Trophoblast cell (in vitro differentiated cells and primary cell): Measurements from ENCODE around the gene XPC.

Experiments
- DNase-seq, 2 donors: peaks; one replicate each; pipeline ENCODE4 v3.0.0-alpha.2; 2016
- H2AFZ ChIP-seq: 2 replicates; pipeline ENCODE4 v1.6.1; 2013; ENCODE audit warnings: low read length, moderate library complexity, mild to moderate bottlenecking; ENCODE audit not compliant: insufficient read depth, poor library complexity
- H2AK5ac ChIP-seq: 2 replicates; pipeline ENCODE4 v1.6.1; 2013; ENCODE audit warnings: mild to moderate bottlenecking, low read length
- H2BK120ac ChIP-seq: 2 replicates; pipeline ENCODE4 v1.6.1; 2013; ENCODE audit warnings: low read length, mild to moderate bottlenecking, moderate library complexity; ENCODE audit not compliant: insufficient read depth, poor library complexity
- H2BK12ac ChIP-seq: 2 replicates; pipeline ENCODE4 v1.6.1; 2013; ENCODE audit warnings: mild to moderate bottlenecking, low read length, moderate library complexity
- H2BK5ac ChIP-seq: 2 replicates; pipeline ENCODE4 v1.6.1; 2013; ENCODE audit warnings: low read length, low read depth, moderate library complexity, mild to moderate bottlenecking; ENCODE audit not compliant: poor library complexity
- H3K14ac ChIP-seq: 2 replicates; pipeline ENCODE4 v1.6.1; 2013; ENCODE audit warnings: mild to moderate bottlenecking, low read length
- H3K18ac ChIP-seq: 2 replicates; pipeline ENCODE4 v1.6.1; 2013; ENCODE audit warnings: mild to moderate bottlenecking, low read length
- H3K23ac ChIP-seq: 2 replicates; pipeline ENCODE4 v1.6.1; 2013; ENCODE audit warnings: low read length
- H3K27ac ChIP-seq: 2 replicates; pipeline ENCODE4 v1.5.1; 2013; ENCODE audit warnings: low read depth, mild to moderate bottlenecking, inconsistent platforms, low read length, moderate library complexity
- H3K27me3 ChIP-seq: 2 replicates; pipeline ENCODE4 v1.6.1; 2013; ENCODE audit warnings: inconsistent platforms, mild to moderate bottlenecking, low read length, moderate library complexity; ENCODE audit not compliant: insufficient read depth
- H3K36me3 ChIP-seq, 2 experiments: 1 replicate in 1 of 2; 2 replicates in 1 of 2; pipeline ENCODE4 v1.6.1; 2013; ENCODE audit warnings: low read length in 2 of 2, mild to moderate bottlenecking in 2 of 2, moderate library complexity in 1 of 2; ENCODE audit not compliant: insufficient read depth in 2 of 2, control insufficient read depth in 1 of 2
- H3K4ac ChIP-seq: 2 replicates; pipeline ENCODE4 v1.6.1; 2013; ENCODE audit warnings: low read depth, mild to moderate bottlenecking, low read length, moderate library complexity
- H3K4me1 ChIP-seq, 2 experiments: 1 replicate in 1 of 2; 2 replicates in 1 of 2; pipeline ENCODE4 v1.6.1; 2013; ENCODE audit warnings: low read length in 2 of 2, mild to moderate bottlenecking in 2 of 2, moderate library complexity in 1 of 2; ENCODE audit not compliant: insufficient read depth in 2 of 2, control insufficient read depth in 1 of 2
- H3K4me2 ChIP-seq: 2 replicates; pipeline ENCODE4 v1.6.1; 2013; ENCODE audit warnings: inconsistent platforms, mild to moderate bottlenecking, low read length, moderate library complexity
- H3K4me3 ChIP-seq: 2 replicates; pipeline ENCODE4 v1.5.1; 2013; ENCODE audit warnings: mild to moderate bottlenecking, low read depth, low read length, inconsistent platforms
- H3K79me1 ChIP-seq: one replicate; pipeline ENCODE4 v1.6.1; 2013; ENCODE audit warnings: low read length
- H3K79me2 ChIP-seq: 2 replicates; pipeline ENCODE4 v1.6.1; 2013; ENCODE audit warnings: low read length, mild to moderate bottlenecking; ENCODE audit not compliant: control insufficient read depth, insufficient read depth, poor library complexity
- H3K9ac ChIP-seq: 2 replicates; pipeline ENCODE4 v1.6.1; 2013; ENCODE audit warnings: mild to moderate bottlenecking, low read length
- H3K9me3 ChIP-seq: 2 replicates; pipeline ENCODE4 v1.6.1; 2013; ENCODE audit warnings: low read depth, mild to moderate bottlenecking, control low read depth, inconsistent platforms, low read length; ENCODE audit not compliant: insufficient read depth
- H4K12ac ChIP-seq: 2 replicates; pipeline ENCODE4 v1.6.1; 2013; ENCODE audit warnings: low read depth, mild to moderate bottlenecking, low read length, moderate library complexity
- H4K8ac ChIP-seq: 2 replicates; pipeline ENCODE4 v1.6.1; 2013; ENCODE audit warnings: low read depth, mild to moderate bottlenecking, low read length, moderate library complexity
- H4K91ac ChIP-seq: one replicate; pipeline ENCODE4 v1.6.1; 2013; ENCODE audit warnings: low read depth, mild to moderate bottlenecking, low read length, moderate library complexity
- WGBS: extraction: QIAGEN DNeasy Blood & Tissue Kit; methylation state at CpG from one replicate; pipeline ENCODE4 v1.1.7; 2013; ENCODE audit warnings: missing lambda C conversion rate; ENCODE audit not compliant: insufficient read length, insufficient coverage; ENCODE audit errors: extremely low coverage; 5-methylcytosine and 5-hydroxymethylcytosine counted together

XPC gene

DNA sequence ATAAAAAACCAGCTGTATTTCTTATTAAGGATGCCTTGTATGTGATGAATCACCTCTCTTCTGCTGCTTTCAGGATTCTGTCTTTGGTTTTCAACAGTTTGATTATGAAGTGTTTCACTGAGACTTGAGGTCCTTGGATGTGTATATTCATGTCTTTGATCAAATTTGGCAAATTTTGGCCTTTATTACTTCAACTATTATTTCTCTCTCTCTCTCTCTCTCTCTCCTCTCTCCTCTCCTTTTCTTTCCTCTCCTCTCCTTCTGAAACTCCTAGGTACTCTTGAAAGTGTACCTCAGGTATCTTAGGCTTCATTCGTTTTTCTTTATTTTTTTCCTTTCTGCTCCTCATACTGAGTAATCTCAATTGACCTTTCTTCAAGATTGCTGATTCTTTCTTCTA lies 43.5 kb upstream of the XPC start:
- Histone ChIP-seq H3K4me2 (no peak overlapping the region), H3K4me3 (no peak overlapping the region), H3K36me3 (no peaks in the 10 kb centered on the region), H3K27ac (no peak overlapping the region), H4K8ac (no peak overlapping the region), H3K4me1 (peaks cover 18 to 30% of the 10 kb centered on the region in 2 experiments), H3K27me3 (no peaks in the 10 kb centered on the region), H3K18ac (no peak overlapping the region), H3K9ac (no peak overlapping the region), H3K79me2 (peaks cover 10% of the 10 kb centered on the region), H3K14ac (no peak overlapping the region), H3K23ac (no peak overlapping the region), H3K4ac (no peak overlapping the region), H4K91ac (no peak overlapping the region), H3K79me1 (peaks cover 33% of the 10 kb centered on the region), H2BK12ac (no peak overlapping the region), H2BK120ac (no peak overlapping the region), H3K9me3 (no peaks in the 10 kb centered on the region), H4K12ac (no peak overlapping the region), H2AK5ac (no peak overlapping the region), H2BK5ac (no peak overlapping the region), H2AFZ (no peak overlapping the region)
- no CpG with 5 or more reads among the region's 1 CpG for WGBS
- no peak for DNase-seq

DNA sequence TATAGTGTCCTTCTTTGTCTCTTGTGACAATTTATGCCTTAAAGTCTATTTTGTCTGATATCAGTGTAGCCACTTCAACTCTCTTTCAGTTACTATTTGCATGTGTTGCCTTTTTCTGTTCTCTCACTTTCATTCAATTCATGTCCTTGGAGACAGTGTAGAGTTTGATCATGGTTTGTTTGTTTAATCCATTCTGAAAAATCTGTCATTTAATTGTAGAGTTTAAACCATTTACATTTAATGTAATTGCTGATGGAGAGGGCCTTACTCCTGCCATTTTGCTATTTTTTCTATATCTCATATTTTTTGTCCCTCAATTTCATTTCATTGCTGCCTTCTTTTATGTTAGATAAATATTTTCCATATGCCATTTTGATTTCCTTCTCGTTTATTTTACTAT lies 42.5 kb upstream of the XPC start:
- H3K27ac ChIP-seq, result no peak overlapping the region

DNA sequence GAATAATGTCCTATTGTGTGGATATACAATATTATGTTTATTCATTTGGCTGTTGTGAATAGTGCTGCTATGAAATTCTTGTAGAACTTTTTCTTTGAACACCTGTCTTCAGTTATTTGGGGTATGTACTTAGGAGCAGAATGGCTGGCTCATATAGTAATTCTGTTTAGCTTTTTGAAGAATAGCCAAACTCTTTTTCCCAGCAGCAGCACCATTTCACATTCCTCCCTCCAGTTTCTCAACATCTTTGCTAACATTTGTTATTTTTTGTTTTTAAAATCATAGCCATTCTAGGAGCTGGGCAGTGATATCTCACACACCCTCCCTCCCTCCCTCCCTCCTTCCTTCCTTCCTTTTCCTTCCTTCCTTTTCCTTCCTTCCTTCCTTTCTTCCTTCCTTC lies 40.0 kb upstream of the XPC start:
- Histone ChIP-seq H3K4me1 (peaks cover 2 to 4% of the 10 kb centered on the region in 2 experiments), H3K18ac (no peak overlapping the region), H3K79me2 (no peaks in the 10 kb centered on the region), H2BK12ac (no peak overlapping the region), H4K91ac (no peak overlapping the region), H4K8ac (no peak overlapping the region), H3K27me3 (no peaks in the 10 kb centered on the region), H3K9ac (no peak overlapping the region), H3K4me3 (no peak overlapping the region), H3K4ac (no peak overlapping the region), H2BK120ac (no peak overlapping the region), H3K79me1 (peaks cover 7% of the 10 kb centered on the region), H3K4me2 (no peak overlapping the region), H4K12ac (no peak overlapping the region), H2AK5ac (no peak overlapping the region), H3K27ac (no peak overlapping the region), H2AFZ (no peak overlapping the region), H3K14ac (no peak overlapping the region), H2BK5ac (no peak overlapping the region), H3K36me3 (no peaks in the 10 kb centered on the region), H3K9me3 (no peaks in the 10 kb centered on the region), H3K23ac (no peak overlapping the region)
- no peak for DNase-seq

More for the DNA sequence above, 42.5 kb upstream of the XPC start:
- Histone ChIP-seq H3K79me2 (peaks cover 8% of the 10 kb centered on the region), H4K12ac (no peak overlapping the region), H3K4me3 (no peak overlapping the region), H3K4ac (no peak overlapping the region), H3K18ac (no peak overlapping the region), H3K36me3 (no peaks in the 10 kb centered on the region), H3K27me3 (no peaks in the 10 kb centered on the region), H3K79me1 (peaks cover 26% of the 10 kb centered on the region), H4K8ac (no peak overlapping the region), H4K91ac (no peak overlapping the region), H3K9ac (no peak overlapping the region), H2AK5ac (no peak overlapping the region), H3K23ac (no peak overlapping the region), H2BK120ac (no peak overlapping the region), H2AFZ (no peak overlapping the region), H3K4me1 (peaks cover 15 to 24% of the 10 kb centered on the region in 2 experiments), H3K9me3 (no peaks in the 10 kb centered on the region), H2BK12ac (no peak overlapping the region), H3K14ac (no peak overlapping the region), H3K4me2 (no peak overlapping the region), H2BK5ac (no peak overlapping the region)
- no CpG with 5 or more reads among the region's 1 CpG for WGBS
- DNase-seq, result no peak

DNA sequence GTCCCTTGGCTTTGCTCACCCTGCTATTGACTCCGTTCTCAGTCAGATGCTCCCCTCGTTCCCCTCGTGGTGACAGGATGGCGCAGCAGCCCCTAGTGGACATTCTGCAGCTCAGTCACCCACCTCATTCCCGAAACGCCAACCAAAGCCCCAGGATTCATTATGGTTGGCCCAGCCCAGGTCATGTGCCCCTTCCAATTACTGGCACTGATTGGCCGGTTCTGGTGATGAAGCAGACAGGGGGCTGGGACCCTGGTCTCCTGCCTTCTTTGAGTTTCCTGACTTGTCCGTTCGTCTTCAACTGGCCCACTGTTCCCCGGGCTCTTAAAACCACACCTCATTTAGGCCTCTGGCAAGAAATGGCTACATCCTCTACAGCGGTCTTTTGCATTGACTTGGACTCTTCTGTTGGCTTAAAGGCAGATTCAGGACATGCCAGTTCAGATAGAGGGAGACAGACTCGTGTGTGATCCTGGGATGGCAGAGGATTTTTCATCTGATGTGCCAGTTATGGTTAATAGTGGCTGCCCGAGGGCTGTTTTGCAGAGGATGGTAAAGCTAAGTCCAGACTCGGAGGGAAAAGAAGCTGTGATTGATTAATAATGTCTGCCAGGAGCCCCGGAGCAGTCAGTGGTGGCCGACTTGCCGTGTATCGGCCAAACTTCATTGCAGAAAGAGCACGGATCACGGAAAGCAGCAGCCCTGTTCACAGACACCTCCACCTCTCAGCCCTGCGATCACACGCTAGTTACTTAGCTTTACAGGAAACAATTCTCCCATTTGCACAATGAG lies 38.1 kb upstream of the XPC start:
- WGBS, result no CpG with 5 or more reads among the region's 22 CpGs
- Histone ChIP-seq H3K79me1 (peaks cover 21% of the 10 kb centered on the region), H2BK5ac (no peak overlapping the region)

More for the DNA sequence above, 38.1 kb upstream of the XPC start:
- peaks cover 2% of the 10 kb centered on the region for H3K79me2 ChIP-seq
- no peak overlapping the region for H3K27ac ChIP-seq
- H3K9ac ChIP-seq, result no peak overlapping the region
- no peak overlapping the region for H2AFZ ChIP-seq
- H2AK5ac ChIP-seq, result peak overlapping the region; percentile 43
- no peak overlapping the region for H3K4ac ChIP-seq
- peak overlapping the region; percentile 63 for H2BK12ac ChIP-seq
- no peaks in the 10 kb centered on the region for H3K27me3 ChIP-seq
- no peaks in the 10 kb centered on the region for H3K9me3 ChIP-seq
- no peak overlapping the region for H3K14ac ChIP-seq
- H3K4me1 ChIP-seq, result peaks cover 5 to 10% of the 10 kb centered on the region in 2 experiments
- no peaks in the 10 kb centered on the region for H3K36me3 ChIP-seq
- peak overlapping the region; percentile 34 for H3K4me2 ChIP-seq
- peak overlapping the region; percentile 30 for H2BK120ac ChIP-seq
- no peak overlapping the region for H3K4me3 ChIP-seq
- no peak overlapping the region for H4K8ac ChIP-seq
- no peak for DNase-seq
- H4K12ac ChIP-seq, result no peak overlapping the region
- H3K18ac ChIP-seq, result no peak overlapping the region
- H4K91ac ChIP-seq, result peak overlapping the region; percentile 55
- H3K23ac ChIP-seq, result no peak overlapping the region
